Prostate gland (tissue), 2 donors: ENCODE data around the gene LITAF.

Source experiments
- CTCF ChIP-seq, 4 experiments: fragments of 200-600 bp in 2 of 4; fragments of 450-650 bp in 2 of 4; sonication (generic) in 2 of 4; IDR thresholded peaks; 1 replicate in 3 of 4; 2 replicates in 1 of 4; pipeline ENCODE4 v1.5.1; 2016 to 2019; ENCODE audit warnings: antibody characterized with exemption in 4 of 4, mild to moderate bottlenecking in 2 of 4, moderate library complexity in 2 of 4
- POLR2AphosphoS5 ChIP-seq: sonication (generic); formaldehyde crosslinking; IDR thresholded peaks from one replicate; pipeline ENCODE4 v1.6.1; 2017; ENCODE audit warnings: antibody characterized with exemption

GRCh38 chr16:11515540-11516430 lies 70.9 kb downstream of the LITAF start:
- TF ChIP-seq CTCF (IDR thresholded peaks at IDR 0.05) (no peak), POLR2AphosphoS5 (no peak)
